NCI-H1694 (cell line): ENCODE data around the gene TAS2R3.
"Not testable (repeated sequence)": the region's sequence is repeated elsewhere in the genome, so short reads cannot be mapped to it uniquely, and the experiment has no call there.

Source experiments
- DNase-seq: peaks from one replicate; lab custom pipeline; 2025; lab: John Stamatoyannopoulos, UW

TAS2R3 gene

GRCh38 chr7:141763797-141764196 lies at the start of gene TAS2R3:
TSS of gene TAS2R3 (plus strand) at chr7:141764097. CDS start at chr7:141764159, 62 bp downstream.
- no peak for DNase-seq

GRCh38 chr7:141714571-141714970 lies 49.3 kb upstream of the TAS2R3 start:
- DNase-seq: no peak

GRCh38 chr7:141715018-141715417 lies 48.9 kb upstream of the TAS2R3 start:
- DNase-seq: no peak

- DNase-seq: no peak
Measured at GRCh38 chr7:141715794-141716689, 47.9 kb upstream of the TAS2R3 start.

- no peak for DNase-seq
Measured at GRCh38 chr7:141717450-141717849, 46.4 kb upstream of the TAS2R3 start.

GRCh38 chr7:141722529-141722928 lies 41.4 kb upstream of the TAS2R3 start:
- no peak for DNase-seq

- DNase-seq: no peak
Measured at GRCh38 chr7:141729020-141729419, 34.9 kb upstream of the TAS2R3 start.

GRCh38 chr7:141731476-141732149 lies 32.3 kb upstream of the TAS2R3 start:
- no peak for DNase-seq

- DNase-seq: no peak
Measured at GRCh38 chr7:141737118-141737835, 26.6 kb upstream of the TAS2R3 start.

GRCh38 chr7:141737836-141738591 lies 25.9 kb upstream of the TAS2R3 start, which contains the start of gene SSBP1:
TSS of gene SSBP1 (plus strand) at chr7:141738358. CDS start at chr7:141739167, 809 bp downstream.
- peak; percentile 93 for DNase-seq

- no peak for DNase-seq
Measured at GRCh38 chr7:141738592-141739013, 25.3 kb upstream of the TAS2R3 start.

GRCh38 chr7:141739250-141739649 lies 24.6 kb upstream of the TAS2R3 start:
- DNase-seq: no peak

- DNase-seq: no peak
Measured at GRCh38 chr7:141742229-141742628, 21.7 kb upstream of the TAS2R3 start.

GRCh38 chr7:141744131-141744530 lies 19.8 kb upstream of the TAS2R3 start:
- DNase-seq: no peak

- no peak for DNase-seq
Measured at GRCh38 chr7:141748396-141748795, 15.5 kb upstream of the TAS2R3 start.

- not testable (repeated sequence) for DNase-seq
Measured at GRCh38 chr7:141751904-141752303, 12.0 kb upstream of the TAS2R3 start.

- DNase-seq: no peak
Measured at GRCh38 chr7:141752634-141753033, 11.3 kb upstream of the TAS2R3 start.

GRCh38 chr7:141754939-141755338 lies 9.0 kb upstream of the TAS2R3 start:
- DNase-seq: no peak

GRCh38 chr7:141770083-141770583 lies 6.2 kb downstream of the TAS2R3 start:
- DNase-seq: not testable (repeated sequence)

GRCh38 chr7:141776374-141776773 lies 12.5 kb downstream of the TAS2R3 start, which contains the start of gene TAS2R4:
TSS of gene TAS2R4 (plus strand) at chr7:141776674. CDS start at chr7:141778489, 1,815 bp downstream.
- DNase-seq: no peak
